ENCODE data around the gene SNED1.

The SNED1 gene

GRCh38 chr2:240960309-240960970 is 38.0 kb upstream of the SNED1 start:
- no peak for DNase-seq

GRCh38 chr2:240960971-240961876 is 37.2 kb upstream of the SNED1 start:
- DNase-seq, result no peak

GRCh38 chr2:240961910-240962299 is 36.5 kb upstream of the SNED1 start:
- no peak for DNase-seq

GRCh38 chr2:240962300-240963064 is 35.9 kb upstream of the SNED1 start:
- no peak for DNase-seq

- DNase-seq, result no peak
Measured at GRCh38 chr2:240963065-240963867, 35.2 kb upstream of the SNED1 start.

GRCh38 chr2:240963868-240964703 is 34.3 kb upstream of the SNED1 start:
- DNase-seq, result no peak

GRCh38 chr2:240964704-240965295 is 33.6 kb upstream of the SNED1 start:
- DNase-seq, result no peak

GRCh38 chr2:240965296-240965904 is 33.0 kb upstream of the SNED1 start:
- DNase-seq, result no peak

GRCh38 chr2:240965905-240966456 is 32.4 kb upstream of the SNED1 start:
- DNase-seq, result no peak

GRCh38 chr2:240966457-240966905 is 31.9 kb upstream of the SNED1 start:
- DNase-seq, result no peak

- peak; percentile 83 for DNase-seq
Measured at GRCh38 chr2:240966906-240967680, 31.3 kb upstream of the SNED1 start.

- DNase-seq, result no peak
Measured at GRCh38 chr2:240967681-240968621, 30.5 kb upstream of the SNED1 start.

- no peak for DNase-seq
Measured at GRCh38 chr2:240968731-240969624, 29.4 kb upstream of the SNED1 start.

- DNase-seq, result no peak
Measured at GRCh38 chr2:240970104-240970503, 28.3 kb upstream of the SNED1 start.

- DNase-seq, result no peak
Measured at GRCh38 chr2:240970816-240971215, 27.6 kb upstream of the SNED1 start.

GRCh38 chr2:240972201-240972600 is 26.2 kb upstream of the SNED1 start:
- no peak for DNase-seq
